OCI-LY7 (cell line): Measurements from ENCODE around the gene NGEF. TPM values are rescaled to one million over a fixed set of nuclear protein-coding genes. Genes with fewer than 3 reads are reported as not detected.

Source experiments
- BruUV-seq: library from RNA; stranded (reverse); fragments of 400-500 nt; replicated peaks from 2 replicates; lab custom pipeline; 2021; lab: Mats Ljungman, UMichigan
- CTCF ChIA-PET: fragments of 300-600 bp; sonication (Branson Sonifier 250); formaldehyde crosslinking; loops from one replicate; lab custom pipeline; 2022; ENCODE audit warnings: antibody characterized with exemption; ENCODE audit not compliant: unreplicated experiment; lab: Charles Lee
- POLR2A ChIA-PET: fragments of 300-600 bp; sonication (Branson Sonifier 250); formaldehyde crosslinking; loops from one replicate; lab custom pipeline; 2022; ENCODE audit warnings: antibody characterized with exemption; lab: Charles Lee
- DNase-seq: peaks from one replicate; pipeline ENCODE4 v3.0.0-alpha.2; 2015; ENCODE audit warnings: low spot score
- H2AFZ ChIP-seq: fragments of 200-600 bp; sonication (generic), shearing (Covaris generic); 2 replicates; pipeline ENCODE4 v1.6.1; 2014; ENCODE audit warnings: mild to moderate bottlenecking, antibody characterized with exemption, low read length, moderate library complexity
- H3K27ac ChIP-seq: fragments of 200-600 bp; sonication (generic); 2 replicates; pipeline ENCODE4 v1.5.1; 2014; ENCODE audit warnings: mixed run types, low read depth, mild to moderate bottlenecking, moderate library complexity, low read length, inconsistent platforms; ENCODE audit not compliant: poor library complexity, severe bottlenecking
- H3K36me3 ChIP-seq: fragments of 200-600 bp; sonication (generic); 2 replicates; pipeline ENCODE4 v1.6.1; 2014; ENCODE audit warnings: mild to moderate bottlenecking, antibody characterized with exemption, low read length, moderate library complexity, mixed read lengths; ENCODE audit not compliant: insufficient read depth
- H3K4me1 ChIP-seq: fragments of 200-600 bp; sonication (generic); 2 replicates; pipeline ENCODE4 v1.5.1; 2014; ENCODE audit warnings: mild to moderate bottlenecking, low read length; ENCODE audit not compliant: insufficient read depth, poor library complexity, severe bottlenecking
- H3K4me2 ChIP-seq: fragments of 200-600 bp; sonication (generic); 2 replicates; pipeline ENCODE4 v1.6.1; 2014; ENCODE audit warnings: mild to moderate bottlenecking, low read length
- H3K4me3 ChIP-seq: fragments of 200-600 bp; sonication (generic); 2 replicates; pipeline ENCODE4 v1.5.1; 2014; ENCODE audit warnings: mild to moderate bottlenecking, low read depth, low read length; ENCODE audit not compliant: poor library complexity, severe bottlenecking
- H3K79me2 ChIP-seq: fragments of 200-600 bp; sonication (generic); 2 replicates; pipeline ENCODE4 v1.6.1; 2016; ENCODE audit warnings: low read depth, mild to moderate bottlenecking, low read length, moderate library complexity, mixed read lengths; ENCODE audit not compliant: insufficient read depth
- H3K9me2 ChIP-seq: fragments of 200-600 bp; sonication (generic); 2 replicates; pipeline ENCODE4 v1.6.1; 2016; ENCODE audit warnings: mild to moderate bottlenecking, low read length, mixed read lengths; ENCODE audit not compliant: insufficient read depth
- H3K9me3 ChIP-seq: fragments of 200-600 bp; sonication (generic); 2 replicates; pipeline ENCODE4 v1.6.1; 2014; ENCODE audit warnings: mild to moderate bottlenecking, mixed run types, low read length, mixed read lengths
- H4K20me1 ChIP-seq: fragments of 200-600 bp; sonication (generic); 2 replicates; pipeline ENCODE4 v1.6.1; 2014; ENCODE audit warnings: mild to moderate bottlenecking, antibody characterized with exemption, low read length, moderate library complexity, mixed read lengths; ENCODE audit not compliant: insufficient read depth
- CTCF ChIP-seq: fragments of 200-600 bp; sonication (generic); conservative IDR thresholded peaks from 2 replicates; pipeline ENCODE4 v1.5.1; 2014; ENCODE audit warnings: mild to moderate bottlenecking, antibody characterized with exemption, low read length, moderate library complexity, mixed read lengths
- EZH2phosphoT487 ChIP-seq: fragments of 200-600 bp; sonication (generic); IDR thresholded peaks from 2 replicates; pipeline ENCODE4 v1.6.1; 2018; ENCODE audit warnings: low read depth, borderline replicate concordance, mild to moderate bottlenecking, mixed run types, antibody characterized with exemption, low read length, moderate library complexity, mixed read lengths
- intact Hi-C: fragments of 100-400 bp; cut with micrococcal nuclease; formaldehyde crosslinking; loops from one replicate; pipeline ENCODE4 v1.10.0; 2022; ENCODE audit not compliant: unreplicated experiment
- total RNA-seq, 2 experiments: library from RNA; depleted of rRNA in 1 of 2; stranded (reverse); fragments of >200 nt in 1 of 2; shearing (Covaris generic) in 1 of 2; gene quantifications; 2 replicates each; pipeline ENCODE4 v1.2.3, GENCODE V29; 2014 to 2022

NGEF gene
- total RNA-seq, 2 experiments from 2014 or later: 0.82 TPM; not detected in 1

GRCh38 chr2:232893834-232894233, 119.2 kb downstream of the NGEF start:
- Histone ChIP-seq H2AFZ (no peak overlapping the region), H3K36me3 (no peaks in the 10 kb centered on the region), H3K4me3 (no peak overlapping the region), H3K79me2 (no peaks in the 10 kb centered on the region), H3K9me3 (no peaks in the 10 kb centered on the region), H3K9me2 (no peaks in the 10 kb centered on the region), H4K20me1 (no peaks in the 10 kb centered on the region), H3K4me1 (no peaks in the 10 kb centered on the region), H3K4me2 (no peak overlapping the region), H3K27ac (no peak overlapping the region)
- intact Hi-C loops: no loop called here
- ChIA-PET POLR2A (no interaction called here), CTCF (no interaction called here)
- BruUV-seq: no TSS peak
- TF ChIP-seq EZH2phosphoT487 (no peak), CTCF (no peak)
- DNase-seq: no peak

- no peaks in the 10 kb centered on the region for H3K79me2 ChIP-seq
- intact Hi-C loops: no loop called here
- no TSS peak for BruUV-seq
- no peaks in the 10 kb centered on the region for H3K36me3 ChIP-seq
- no peak for TF ChIP-seq CTCF
- TF ChIP-seq EZH2phosphoT487: no peak
- no peak for DNase-seq
- no peaks in the 10 kb centered on the region for H3K9me3 ChIP-seq
- H3K4me2 ChIP-seq: no peak overlapping the region
- H3K9me2 ChIP-seq: no peaks in the 10 kb centered on the region
- no peak overlapping the region for H3K27ac ChIP-seq
- H4K20me1 ChIP-seq: no peaks in the 10 kb centered on the region
- H3K4me1 ChIP-seq: no peaks in the 10 kb centered on the region
- ChIA-PET POLR2A (no interaction called here), CTCF (no interaction called here)
- H3K4me3 ChIP-seq: no peak overlapping the region
- H2AFZ ChIP-seq: no peak overlapping the region
These were observed 120.2 kb downstream of the NGEF start for GRCh38 chr2:232892843-232893242.

- Histone ChIP-seq H3K9me3 (no peaks in the 10 kb centered on the region), H3K36me3 (no peaks in the 10 kb centered on the region), H4K20me1 (no peaks in the 10 kb centered on the region), H2AFZ (no peak overlapping the region), H3K4me3 (no peak overlapping the region), H3K4me1 (no peaks in the 10 kb centered on the region), H3K79me2 (no peaks in the 10 kb centered on the region), H3K9me2 (no peaks in the 10 kb centered on the region), H3K4me2 (no peak overlapping the region), H3K27ac (no peak overlapping the region)
- intact Hi-C loops: no loop called here
- TF ChIP-seq CTCF (no peak), EZH2phosphoT487 (no peak)
- ChIA-PET POLR2A (no interaction called here), CTCF (no interaction called here)
- BruUV-seq: no TSS peak
- no peak for DNase-seq
These were observed 120.8 kb downstream of the NGEF start for GRCh38 chr2:232892221-232892620.
